ENCODE measurements around the gene DPP6.

DPP6 gene

GRCh38 chr7:154905146-154905545 lies 852.9 kb downstream of the DPP6 start:
- no peak for DNase-seq

GRCh38 chr7:154905615-154906014 lies 853.4 kb downstream of the DPP6 start:
- DNase-seq, result no peak

- DNase-seq, result no peak
Observed at GRCh38 chr7:154906201-154906600, 854.0 kb downstream of the DPP6 start.

GRCh38 chr7:154906736-154907355 lies 854.6 kb downstream of the DPP6 start:
- DNase-seq, result no peak

GRCh38 chr7:154907651-154908620 lies 855.7 kb downstream of the DPP6 start:
- no peak for DNase-seq

GRCh38 chr7:154909241-154910105 lies 857.3 kb downstream of the DPP6 start:
- no peak for DNase-seq

GRCh38 chr7:154910125-154910524 lies 857.9 kb downstream of the DPP6 start:
- DNase-seq, result no peak

- no peak for DNase-seq
Observed at GRCh38 chr7:154910977-154911376, 858.8 kb downstream of the DPP6 start.

GRCh38 chr7:154911411-154911810 lies 859.2 kb downstream of the DPP6 start:
- DNase-seq, result no peak

- no peak for DNase-seq
Observed at GRCh38 chr7:154911862-154912455, 859.8 kb downstream of the DPP6 start.

GRCh38 chr7:154912871-154913637 lies 860.9 kb downstream of the DPP6 start:
- DNase-seq, result no peak

GRCh38 chr7:154913638-154914307 lies 861.6 kb downstream of the DPP6 start:
- peak; percentile 94 to 95 for DNase-seq

- DNase-seq, result no peak
Observed at GRCh38 chr7:154914308-154914995, 862.3 kb downstream of the DPP6 start.

GRCh38 chr7:154914996-154915380 lies 862.8 kb downstream of the DPP6 start:
- DNase-seq, result no peak

- DNase-seq, result no peak
Observed at GRCh38 chr7:154915600-154915999, 863.4 kb downstream of the DPP6 start.

GRCh38 chr7:154916381-154916780 lies 864.2 kb downstream of the DPP6 start:
- DNase-seq, result no peak

GRCh38 chr7:154916856-154917807 lies 864.9 kb downstream of the DPP6 start:
- no peak for DNase-seq

- no peak for DNase-seq
Observed at GRCh38 chr7:154917808-154918160, 865.6 kb downstream of the DPP6 start.

- DNase-seq, result no peak
Observed at GRCh38 chr7:154918266-154918665, 866.1 kb downstream of the DPP6 start.

- no peak for DNase-seq
Observed at GRCh38 chr7:154918741-154919140, 866.5 kb downstream of the DPP6 start.

Data from activated CD4-positive, alpha-beta T cell treated with anti-CD3 and anti-CD28 coated beads, Interleukin-2, amount 50 U/mL, for 48 hours (primary cell).